Smooth muscle cell (in vitro differentiated cells): Measurements from ENCODE around the gene PFKP. TPM values are rescaled to one million over a fixed set of nuclear protein-coding genes. Genes with fewer than 3 reads are reported as not detected.

Source experiments
- DNase-seq: peaks from one replicate; lab custom pipeline; 2025; ENCODE audit not compliant: unreplicated experiment; lab: John Stamatoyannopoulos, UW
- H2AFZ ChIP-seq: fragments of 200-600 bp; sonication (generic); 2 replicates; pipeline ENCODE4 v1.6.0; 2016; ENCODE audit warnings: antibody characterized with exemption, low read depth, mild to moderate bottlenecking
- H3F3A ChIP-seq: fragments of 200-600 bp; sonication (generic); 2 replicates; pipeline ENCODE4 v1.6.0; 2017; ENCODE audit warnings: antibody characterized with exemption, low read depth
- H3K27ac ChIP-seq: fragments of 200-600 bp; sonication (generic); 2 replicates; pipeline ENCODE4 v1.5.1; 2016; ENCODE audit warnings: low read depth, mild to moderate bottlenecking
- H3K27me3 ChIP-seq: fragments of 200-600 bp; sonication (generic); 2 replicates; pipeline ENCODE4 v1.6.1; 2016; ENCODE audit warnings: low read depth, mild to moderate bottlenecking
- H3K36me3 ChIP-seq: fragments of 200-600 bp; sonication (generic); 2 replicates; pipeline ENCODE4 v1.5.1; 2016; ENCODE audit warnings: low read depth
- H3K4me1 ChIP-seq: fragments of 200-600 bp; sonication (generic); 2 replicates; pipeline ENCODE4 v1.5.1; 2016; ENCODE audit warnings: low read depth
- H3K4me2 ChIP-seq: fragments of 200-600 bp; sonication (generic); 2 replicates; pipeline ENCODE4 v1.6.0; 2016; ENCODE audit warnings: mild to moderate bottlenecking
- H3K4me3 ChIP-seq: fragments of 200-600 bp; sonication (generic); 2 replicates; pipeline ENCODE4 v1.5.1; 2016; ENCODE audit warnings: mild to moderate bottlenecking
- H3K79me2 ChIP-seq: fragments of 200-600 bp; sonication (generic); 2 replicates; pipeline ENCODE4 v1.6.0; 2016; ENCODE audit warnings: low read depth, mild to moderate bottlenecking
- H3K9ac ChIP-seq: fragments of 200-600 bp; sonication (generic); 2 replicates; pipeline ENCODE4 v1.6.0; 2016; ENCODE audit warnings: low read depth
- H3K9me3 ChIP-seq: fragments of 200-600 bp; sonication (generic); replicated peaks from 2 replicates; pipeline ENCODE4 v1.5.1; 2016; ENCODE audit warnings: low read depth
- H4K20me1 ChIP-seq: fragments of 200-600 bp; sonication (generic); 2 replicates; pipeline ENCODE4 v1.6.0; 2016; ENCODE audit warnings: low read depth
- WGBS: methylation state at CpG from one replicate; pipeline ENCODE4 v1.1.7; 2016; ENCODE audit warnings: low lambda C conversion rate; 5-methylcytosine and 5-hydroxymethylcytosine counted together
- polyA plus RNA-seq: library from polyadenylated mRNA; unstranded; fragments of >200 nt; fragmentation: Nextera tagmentation; extraction: Ambion mirVana; gene quantifications from 2 replicates; pipeline ENCODE4 v1.2.1, GENCODE V29; 2016
- total RNA-seq: library from RNA; depleted of rRNA; stranded (reverse); fragments of >200 nt; gene quantifications from 2 replicates; pipeline ENCODE4 v1.2.3, GENCODE V29; 2014
- TF ChIP-seq, protein P1 (sequence below): fragments of 200-600 bp; sonication (generic); IDR thresholded peaks from 2 replicates; pipeline ENCODE4 v1.5.1; 2017; ENCODE audit warnings: borderline replicate concordance, mild to moderate bottlenecking, antibody characterized with exemption; ENCODE audit not compliant: insufficient read depth, poor library complexity, severe bottlenecking

The PFKP gene
- total and polyA plus RNA-seq, 2 experiments from 2014 or later, result 178 to 203 TPM

DNA sequence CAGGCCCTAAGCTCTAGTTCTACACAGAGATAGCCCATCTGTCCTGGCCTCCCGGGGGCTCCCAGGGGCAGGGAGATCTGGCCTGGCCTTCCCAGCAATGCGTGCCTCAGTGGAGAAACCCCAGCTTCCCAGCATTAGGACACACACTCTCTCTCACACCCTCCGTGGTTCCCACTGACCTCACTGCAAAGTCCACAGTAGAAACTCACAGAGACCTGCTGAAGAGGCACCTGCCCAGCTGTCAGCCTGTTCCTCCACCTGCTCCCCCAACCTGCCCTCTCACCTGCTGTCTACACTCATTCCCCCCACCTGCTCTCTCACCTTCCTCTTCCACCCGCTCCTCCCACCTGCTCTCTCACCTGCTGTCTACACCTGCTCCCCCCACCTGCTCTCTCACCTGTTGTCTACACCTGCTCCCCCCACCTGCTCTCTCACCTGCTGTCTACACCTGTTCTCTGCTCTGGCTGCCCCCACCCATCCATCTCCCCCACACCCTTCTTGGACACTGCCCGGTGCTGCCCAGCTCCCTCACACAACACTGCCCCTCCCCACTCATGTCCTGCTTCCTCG is 21.1 kb upstream of the PFKP start:
- H3K9me3 ChIP-seq, result no peaks in the 10 kb centered on the region
- peak overlapping the region; percentile 68 for H3K27ac ChIP-seq
- TF ChIP-seq, protein P1, sequence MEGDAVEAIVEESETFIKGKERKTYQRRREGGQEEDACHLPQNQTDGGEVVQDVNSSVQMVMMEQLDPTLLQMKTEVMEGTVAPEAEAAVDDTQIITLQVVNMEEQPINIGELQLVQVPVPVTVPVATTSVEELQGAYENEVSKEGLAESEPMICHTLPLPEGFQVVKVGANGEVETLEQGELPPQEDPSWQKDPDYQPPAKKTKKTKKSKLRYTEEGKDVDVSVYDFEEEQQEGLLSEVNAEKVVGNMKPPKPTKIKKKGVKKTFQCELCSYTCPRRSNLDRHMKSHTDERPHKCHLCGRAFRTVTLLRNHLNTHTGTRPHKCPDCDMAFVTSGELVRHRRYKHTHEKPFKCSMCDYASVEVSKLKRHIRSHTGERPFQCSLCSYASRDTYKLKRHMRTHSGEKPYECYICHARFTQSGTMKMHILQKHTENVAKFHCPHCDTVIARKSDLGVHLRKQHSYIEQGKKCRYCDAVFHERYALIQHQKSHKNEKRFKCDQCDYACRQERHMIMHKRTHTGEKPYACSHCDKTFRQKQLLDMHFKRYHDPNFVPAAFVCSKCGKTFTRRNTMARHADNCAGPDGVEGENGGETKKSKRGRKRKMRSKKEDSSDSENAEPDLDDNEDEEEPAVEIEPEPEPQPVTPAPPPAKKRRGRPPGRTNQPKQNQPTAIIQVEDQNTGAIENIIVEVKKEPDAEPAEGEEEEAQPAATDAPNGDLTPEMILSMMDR, result no peak
- H3K27me3 ChIP-seq, result no peaks in the 10 kb centered on the region
- peaks cover 22% of the 10 kb centered on the region for H3K4me1 ChIP-seq
- no peak overlapping the region for H3K9ac ChIP-seq
- peaks cover 5% of the 10 kb centered on the region for H3F3A ChIP-seq
- no peaks in the 10 kb centered on the region for H3K79me2 ChIP-seq
- H3K4me2 ChIP-seq, result peak overlapping the region; percentile 59
- WGBS, result 57% methylated on average over 6 of the region's 6 CpGs
- DNase-seq, result no peak
- H2AFZ ChIP-seq, result peak overlapping the region; percentile 6
- H4K20me1 ChIP-seq, result no peaks in the 10 kb centered on the region
- H3K36me3 ChIP-seq, result no peaks in the 10 kb centered on the region
- H3K4me3 ChIP-seq, result no peak overlapping the region

DNA sequence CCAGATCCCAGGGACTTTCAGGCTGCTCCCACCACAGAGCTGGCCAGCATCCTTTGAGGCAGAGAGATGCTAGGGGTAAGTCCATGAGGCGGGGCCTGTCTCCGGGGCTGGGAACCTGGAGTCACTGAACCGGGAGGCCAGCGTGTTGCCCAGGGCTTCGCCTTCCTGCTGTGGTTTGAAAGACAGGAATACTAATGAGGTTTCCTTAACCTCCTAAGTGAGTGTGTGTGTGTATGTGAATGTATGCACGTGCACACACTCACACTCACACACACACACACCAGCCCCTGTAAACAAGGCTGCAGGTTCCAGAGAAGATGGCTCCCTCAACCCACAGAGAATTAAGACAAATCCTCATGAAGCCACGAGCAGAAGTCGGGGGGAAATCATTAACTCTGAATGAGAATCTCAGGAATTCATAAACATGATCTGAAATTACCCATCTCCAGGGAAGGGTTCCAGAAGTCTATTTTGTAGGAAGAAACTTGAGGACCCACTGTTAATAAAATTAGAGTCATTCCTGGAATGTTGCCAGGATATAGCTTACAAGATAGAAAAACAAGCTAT is 20.3 kb upstream of the PFKP start:
- Histone ChIP-seq H2AFZ (no peak overlapping the region), H3K4me2 (no peak overlapping the region)

DNA sequence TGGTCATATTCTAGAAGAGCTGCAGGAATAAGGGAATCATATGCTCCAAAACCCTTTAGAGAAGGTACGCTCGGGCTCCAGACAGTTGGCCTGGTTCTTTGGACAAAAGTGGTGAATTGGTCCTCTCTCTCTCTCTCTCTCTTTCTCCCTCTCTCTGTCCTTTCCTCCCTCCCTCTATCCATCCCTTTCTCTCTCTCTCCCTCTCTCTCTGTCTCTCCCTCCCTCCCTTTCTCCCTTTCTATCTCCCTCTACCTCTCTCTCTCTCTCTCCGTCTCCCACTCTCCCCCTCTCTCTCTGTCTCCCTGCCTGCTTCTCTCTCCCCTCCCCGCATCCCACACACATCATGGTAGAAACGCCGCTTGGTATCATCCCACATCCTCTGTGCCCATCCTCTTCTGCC is 19.8 kb upstream of the PFKP start:
- no peak overlapping the region for H2AFZ ChIP-seq
- H3K79me2 ChIP-seq, result no peaks in the 10 kb centered on the region
- DNase-seq, result no peak
- 93% methylated on average over 6 of the region's 6 CpGs for WGBS
- peaks cover 22% of the 10 kb centered on the region for H3K4me1 ChIP-seq
- H3K27ac ChIP-seq, result peak overlapping the region; percentile 51
- no peak overlapping the region for H3K4me2 ChIP-seq
- peaks cover 5% of the 10 kb centered on the region for H3F3A ChIP-seq
- H3K9me3 ChIP-seq, result no peaks in the 10 kb centered on the region
- H3K9ac ChIP-seq, result no peak overlapping the region
- H4K20me1 ChIP-seq, result no peaks in the 10 kb centered on the region
- H3K4me3 ChIP-seq, result no peak overlapping the region
- TF ChIP-seq, protein P1, result no peak
- no peaks in the 10 kb centered on the region for H3K27me3 ChIP-seq
- no peaks in the 10 kb centered on the region for H3K36me3 ChIP-seq

More for the DNA sequence above, 20.3 kb upstream of the PFKP start:
- H3K27me3 ChIP-seq, result no peaks in the 10 kb centered on the region
- peaks cover 22% of the 10 kb centered on the region for H3K4me1 ChIP-seq
- no peaks in the 10 kb centered on the region for H3K79me2 ChIP-seq
- 32% methylated on average over 8 of the region's 8 CpGs for WGBS
- no peaks in the 10 kb centered on the region for H3K36me3 ChIP-seq
- H3K9me3 ChIP-seq, result no peaks in the 10 kb centered on the region
- H3K4me3 ChIP-seq, result no peak overlapping the region
- H3K27ac ChIP-seq, result no peak overlapping the region
- peaks cover 5% of the 10 kb centered on the region for H3F3A ChIP-seq
- DNase-seq, result no peak
- H4K20me1 ChIP-seq, result no peaks in the 10 kb centered on the region
- TF ChIP-seq, protein P1, result no peak
- no peak overlapping the region for H3K9ac ChIP-seq
